A673 (cell line): Measurements from ENCODE around the gene SELENOS. TPM values are rescaled to one million over a fixed set of nuclear protein-coding genes. Genes with fewer than 3 reads are reported as not detected.
A peak's percentile ranks its signal among the peaks of the same experiment; 100 is the strongest.

Source experiments
- Bru-seq: library from RNA; stranded (reverse); fragments of 400-500 nt; gene quantifications from one replicate; lab custom pipeline; 2021; lab: Mats Ljungman, UMichigan
- BruChase-seq, 2 experiments: library from RNA; stranded (reverse); fragments of 400-500 nt; gene quantifications; one replicate each; lab custom pipeline; 2021; lab: Mats Ljungman, UMichigan
- BruUV-seq: library from RNA; stranded (reverse); fragments of 400-500 nt; replicated peaks from 2 replicates; lab custom pipeline; 2021; lab: Mats Ljungman, UMichigan
- CTCF ChIA-PET: fragments of 300-600 bp; sonication (Branson Sonifier 250); formaldehyde crosslinking; loops from one replicate; lab custom pipeline; 2022; ENCODE audit warnings: antibody characterized with exemption; lab: Charles Lee
- POLR2A ChIA-PET: fragments of 300-600 bp; sonication (Branson Sonifier 250); formaldehyde crosslinking; loops from one replicate; lab custom pipeline; 2022; ENCODE audit warnings: antibody characterized with exemption; ENCODE audit not compliant: low non-redundant PET; lab: Charles Lee
- DNase-seq: peaks from one replicate; pipeline ENCODE4 v3.0.0-alpha.2; 2015; ENCODE audit warnings: low spot score
- H3K27ac ChIP-seq: fragments of 200-600 bp; sonication (generic); 2 replicates; pipeline ENCODE4 v1.5.1; 2016; ENCODE audit warnings: mixed run types, low read depth, mild to moderate bottlenecking, mixed read lengths, antibody characterized with exemption, low read length; ENCODE audit not compliant: poor library complexity, severe bottlenecking
- H3K27me3 ChIP-seq: fragments of 200-600 bp; sonication (generic); replicated peaks from 2 replicates; pipeline ENCODE4 v1.6.1; 2017; ENCODE audit warnings: mixed run types, low read depth, mild to moderate bottlenecking, mixed read lengths, antibody characterized with exemption, low read length; ENCODE audit not compliant: insufficient read depth, poor library complexity
- H3K36me3 ChIP-seq: fragments of 200-600 bp; sonication (generic); 2 replicates; pipeline ENCODE4 v1.6.1; 2016; ENCODE audit warnings: mixed run types, mild to moderate bottlenecking, mixed read lengths, antibody characterized with exemption, low read length; ENCODE audit not compliant: insufficient read depth, poor library complexity, severe bottlenecking
- H3K4me1 ChIP-seq: fragments of 200-600 bp; sonication (generic); 2 replicates; pipeline ENCODE4 v1.6.1; 2017; ENCODE audit warnings: mixed run types, mild to moderate bottlenecking, mixed read lengths, antibody characterized with exemption, low read length; ENCODE audit not compliant: insufficient read depth, poor library complexity, severe bottlenecking
- H3K4me3 ChIP-seq: fragments of 200-600 bp; sonication (generic); 2 replicates; pipeline ENCODE4 v1.5.1; 2016; ENCODE audit warnings: low read depth, mixed run types, mild to moderate bottlenecking, mixed read lengths, low read length; ENCODE audit not compliant: poor library complexity, severe bottlenecking
- H3K9me3 ChIP-seq: fragments of 200-600 bp; sonication (generic); 2 replicates; pipeline ENCODE4 v1.6.1; 2016; ENCODE audit warnings: mixed run types, low read depth, mild to moderate bottlenecking, mixed read lengths, antibody characterized with exemption, low read length; ENCODE audit not compliant: poor library complexity, severe bottlenecking
- CTCF ChIP-seq: fragments of 300-800, 200-600 bp; sonication (generic); conservative IDR thresholded peaks from 2 replicates; pipeline ENCODE4 v1.5.1; 2017; ENCODE audit warnings: low read depth, mild to moderate bottlenecking, antibody characterized with exemption, low read length, moderate library complexity, mixed read lengths
- EZH2 ChIP-seq: fragments of 200-600 bp; sonication (generic); IDR thresholded peaks from 2 replicates; pipeline ENCODE4 v1.6.1; 2017; ENCODE audit warnings: borderline replicate concordance, low read depth, mild to moderate bottlenecking, mixed read lengths, antibody characterized with exemption, low read length; ENCODE audit not compliant: poor library complexity, severe bottlenecking
- intact Hi-C: fragments of 100-400 bp; cut with micrococcal nuclease; formaldehyde crosslinking; loops from one replicate; pipeline ENCODE4 v1.10.0; 2022; ENCODE audit not compliant: unreplicated experiment
- long read RNA-seq: library from polyadenylated mRNA; stranded (forward); transcript quantifications from one replicate; pipeline ENCODE4 v2.0.0, GENCODE V29; 2022
- total RNA-seq: library from RNA; stranded (reverse); gene quantifications from 2 replicates; pipeline ENCODE4 v1.2.3, GENCODE V29; 2021

Gene SELENOS
- total RNA-seq, result 40.1 and 40.6 TPM in 2 replicates
- percentile 84 among the genes with signal in this experiment for Bru-seq, nascent RNA
- BruChase-seq, experiment 1, labeled RNA remaining after a 2-hour chase, result percentile 82 among the genes with signal in this experiment
- percentile 84 among the genes with signal in this experiment for BruChase-seq, experiment 2, labeled RNA remaining after a 6-hour chase
- long read RNA-seq, transcript SELENOS-201 (7 exons, 1,439 nt), result minor isoform, 7 of 146 reads
- long read RNA-seq, transcript SELENOS-203 (6 exons, 1,188 nt), result major isoform, 133 of 146 reads
- long read RNA-seq, partial matches to known transcripts, result 1 of 146 reads
- long read RNA-seq, other reads (novel, unspliced or antisense), result 5 of 146 reads

- CTCF ChIA-PET, result interaction anchor here (0.7 kb wide), 1 partner anchor 391 kb away, joined by 4 read pairs; no protein-coding TSS in a partner anchor
- BruUV-seq, result TSS peak; percentile 29
- no peaks in the 10 kb centered on the region for H3K27me3 ChIP-seq
- H3K9me3 ChIP-seq, result no peaks in the 10 kb centered on the region
- no peaks in the 10 kb centered on the region for H3K4me1 ChIP-seq
- peak within 1 kb of the TSS; percentile 88 for H3K27ac ChIP-seq
- POLR2A ChIA-PET, result no interaction called here
- DNase-seq, result peak; percentile 96
- TF ChIP-seq EZH2 (no peak), CTCF (no peak)
- intact Hi-C loops, result no loop called here
- H3K4me3 ChIP-seq, result peak within 1 kb of the TSS; percentile 97
- peaks cover 59% of the 10 kb centered on the region for H3K36me3 ChIP-seq
These were observed at the start of gene SELENOS for GRCh38 chr15:101277038-101277822. TSS of gene SELENOS (minus strand) at chr15:101277485. CDS start at chr15:101277417, 68 bp downstream.

- TF ChIP-seq EZH2 (no peak), CTCF (no peak)
- no peaks in the 10 kb centered on the region for H3K9me3 ChIP-seq
- H3K4me3 ChIP-seq, result no peak overlapping the region
- BruUV-seq, result no TSS peak
- no peaks in the 10 kb centered on the region for H3K36me3 ChIP-seq
- no peak overlapping the region for H3K27ac ChIP-seq
- intact Hi-C loops, result no loop called here
- peaks cover 2% of the 10 kb centered on the region for H3K27me3 ChIP-seq
- ChIA-PET POLR2A (no interaction called here), CTCF (no interaction called here)
- no peaks in the 10 kb centered on the region for H3K4me1 ChIP-seq
- DNase-seq, result no peak
These were observed 49.3 kb upstream of the SELENOS start for GRCh38 chr15:101326462-101327146.

- Histone ChIP-seq H3K9me3 (no peaks in the 10 kb centered on the region), H3K4me3 (no peak overlapping the region), H3K27ac (no peak overlapping the region), H3K36me3 (no peaks in the 10 kb centered on the region), H3K4me1 (no peaks in the 10 kb centered on the region), H3K27me3 (peaks cover 2% of the 10 kb centered on the region)
- no peak for DNase-seq
- ChIA-PET CTCF (no interaction called here), POLR2A (no interaction called here)
- intact Hi-C loops, result no loop called here
- no TSS peak for BruUV-seq
- TF ChIP-seq EZH2, result no peak
- TF ChIP-seq CTCF, result no peak
These were observed 48.7 kb upstream of the SELENOS start for GRCh38 chr15:101326026-101326315.
